C4-2B (cell line): ENCODE data around the gene CPN2.

Experiments
- ZFX ChIP-seq: fragments of 450-650 bp; IDR thresholded peaks from 2 replicates; pipeline ENCODE4 v1.6.1; 2017
- TF ChIP-seq, protein P1 (sequence below): fragments of 450-650 bp; conservative IDR thresholded peaks from 2 replicates; pipeline ENCODE4 v1.5.1; 2017; ENCODE audit warnings: mild to moderate bottlenecking

DNA sequence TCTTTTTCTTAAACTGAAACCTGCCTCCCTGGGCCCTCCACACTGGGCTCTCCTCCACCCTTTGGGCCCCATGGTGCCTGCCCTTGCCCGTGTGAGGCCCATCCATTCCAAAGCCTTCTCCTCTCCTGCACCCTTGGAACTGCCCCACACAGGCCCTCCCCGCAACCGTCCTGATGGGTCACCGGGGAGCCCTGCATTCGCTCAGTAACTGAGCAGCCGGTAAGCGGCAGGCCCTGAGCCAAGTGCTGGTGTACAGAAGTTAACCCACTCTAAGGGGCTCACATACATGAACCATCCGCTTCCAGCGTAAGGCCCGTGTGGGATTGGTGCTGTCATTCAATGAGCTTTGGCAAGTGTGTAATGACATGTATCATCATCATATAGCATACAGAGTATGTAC, 23.8 kb upstream of the CPN2 start:
- TF ChIP-seq, protein P1, sequence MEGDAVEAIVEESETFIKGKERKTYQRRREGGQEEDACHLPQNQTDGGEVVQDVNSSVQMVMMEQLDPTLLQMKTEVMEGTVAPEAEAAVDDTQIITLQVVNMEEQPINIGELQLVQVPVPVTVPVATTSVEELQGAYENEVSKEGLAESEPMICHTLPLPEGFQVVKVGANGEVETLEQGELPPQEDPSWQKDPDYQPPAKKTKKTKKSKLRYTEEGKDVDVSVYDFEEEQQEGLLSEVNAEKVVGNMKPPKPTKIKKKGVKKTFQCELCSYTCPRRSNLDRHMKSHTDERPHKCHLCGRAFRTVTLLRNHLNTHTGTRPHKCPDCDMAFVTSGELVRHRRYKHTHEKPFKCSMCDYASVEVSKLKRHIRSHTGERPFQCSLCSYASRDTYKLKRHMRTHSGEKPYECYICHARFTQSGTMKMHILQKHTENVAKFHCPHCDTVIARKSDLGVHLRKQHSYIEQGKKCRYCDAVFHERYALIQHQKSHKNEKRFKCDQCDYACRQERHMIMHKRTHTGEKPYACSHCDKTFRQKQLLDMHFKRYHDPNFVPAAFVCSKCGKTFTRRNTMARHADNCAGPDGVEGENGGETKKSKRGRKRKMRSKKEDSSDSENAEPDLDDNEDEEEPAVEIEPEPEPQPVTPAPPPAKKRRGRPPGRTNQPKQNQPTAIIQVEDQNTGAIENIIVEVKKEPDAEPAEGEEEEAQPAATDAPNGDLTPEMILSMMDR, result no peak
- no peak for TF ChIP-seq ZFX
